Inferior parietal cortex (tissue), 1 donor: ENCODE data around the gene NACC2.
"Not testable (repeated sequence)": the region's sequence is repeated elsewhere in the genome, so short reads cannot be mapped to it uniquely, and the experiment has no call there.

Experiments used
- DNase-seq: peaks from one replicate; pipeline ENCODE4 v3.0.0-alpha.2; 2016; ENCODE audit errors: extremely low spot score

NACC2 gene

GRCh38 chr9:135979547-135980166, 115.4 kb downstream of the NACC2 start:
- DNase-seq: no peak

GRCh38 chr9:135978642-135979546, 116.2 kb downstream of the NACC2 start:
- DNase-seq: no peak

- DNase-seq: no peak
These were observed 118.1 kb downstream of the NACC2 start for GRCh38 chr9:135976944-135977343.

- no peak for DNase-seq
These were observed 118.6 kb downstream of the NACC2 start for GRCh38 chr9:135976531-135976930.

- no peak for DNase-seq
These were observed 119.3 kb downstream of the NACC2 start for GRCh38 chr9:135975834-135976233.

GRCh38 chr9:135974220-135974573, 120.9 kb downstream of the NACC2 start:
- no peak for DNase-seq

- DNase-seq: no peak
These were observed 121.5 kb downstream of the NACC2 start for GRCh38 chr9:135973277-135974219.

- DNase-seq: no peak
These were observed 123.2 kb downstream of the NACC2 start for GRCh38 chr9:135971892-135972291.

GRCh38 chr9:135971111-135971766, 123.8 kb downstream of the NACC2 start:
- no peak for DNase-seq

GRCh38 chr9:135970128-135970815, 124.8 kb downstream of the NACC2 start:
- no peak for DNase-seq

- DNase-seq: no peak
These were observed 125.9 kb downstream of the NACC2 start for GRCh38 chr9:135969064-135969683.

GRCh38 chr9:135968601-135969000, 126.5 kb downstream of the NACC2 start:
- DNase-seq: no peak

- DNase-seq: no peak
These were observed 127.0 kb downstream of the NACC2 start for GRCh38 chr9:135968083-135968476.

GRCh38 chr9:135966916-135967260, 128.2 kb downstream of the NACC2 start:
- DNase-seq: not testable (repeated sequence)

- DNase-seq: no peak
These were observed 129.8 kb downstream of the NACC2 start for GRCh38 chr9:135965124-135965756.

- no peak for DNase-seq
These were observed 131.2 kb downstream of the NACC2 start for GRCh38 chr9:135963938-135964337.

GRCh38 chr9:135963338-135963737, 131.8 kb downstream of the NACC2 start:
- no peak for DNase-seq

- DNase-seq: no peak
These were observed 132.3 kb downstream of the NACC2 start for GRCh38 chr9:135962696-135963307.

- DNase-seq: no peak
These were observed 133.0 kb downstream of the NACC2 start for GRCh38 chr9:135961811-135962695.
